ENCODE data around the gene AXDND1. TPM values are rescaled to one million over a fixed set of nuclear protein-coding genes. Genes with fewer than 3 reads are reported as not detected.
A peak's percentile ranks its signal among the peaks of the same experiment; 100 is the strongest.
"Not testable (repeated sequence)": the region's sequence is repeated elsewhere in the genome, so short reads cannot be mapped to it uniquely, and the experiment has no call there.

Gene AXDND1
- total RNA-seq, 4 donors from 2014 or later, result 0.39 TPM; not detected in 3

DNA sequence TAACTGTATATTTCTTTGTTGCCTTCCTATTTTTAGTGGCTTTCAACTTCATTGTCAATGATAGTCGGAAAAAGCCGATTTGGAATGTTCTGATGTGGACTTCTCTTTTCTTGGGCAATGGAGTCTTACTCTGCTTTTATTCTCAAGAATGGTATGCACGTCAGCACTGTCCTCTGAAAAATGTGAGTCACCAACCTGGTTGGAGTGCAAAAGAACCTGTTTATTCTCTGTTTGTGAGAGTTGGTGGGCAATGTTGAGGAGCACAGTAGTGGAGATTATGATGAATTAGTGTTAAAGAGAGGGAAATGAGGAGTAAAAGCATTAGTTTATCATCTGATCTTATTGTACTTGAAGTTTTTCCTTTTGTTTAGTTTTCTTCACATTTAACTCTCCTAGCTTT lies 14.5 kb upstream of the AXDND1 start:
- 94 to 95% methylated on average over 3 of the region's 3 CpGs for WGBS, 2 donors
- TF ChIP-seq, protein P1, sequence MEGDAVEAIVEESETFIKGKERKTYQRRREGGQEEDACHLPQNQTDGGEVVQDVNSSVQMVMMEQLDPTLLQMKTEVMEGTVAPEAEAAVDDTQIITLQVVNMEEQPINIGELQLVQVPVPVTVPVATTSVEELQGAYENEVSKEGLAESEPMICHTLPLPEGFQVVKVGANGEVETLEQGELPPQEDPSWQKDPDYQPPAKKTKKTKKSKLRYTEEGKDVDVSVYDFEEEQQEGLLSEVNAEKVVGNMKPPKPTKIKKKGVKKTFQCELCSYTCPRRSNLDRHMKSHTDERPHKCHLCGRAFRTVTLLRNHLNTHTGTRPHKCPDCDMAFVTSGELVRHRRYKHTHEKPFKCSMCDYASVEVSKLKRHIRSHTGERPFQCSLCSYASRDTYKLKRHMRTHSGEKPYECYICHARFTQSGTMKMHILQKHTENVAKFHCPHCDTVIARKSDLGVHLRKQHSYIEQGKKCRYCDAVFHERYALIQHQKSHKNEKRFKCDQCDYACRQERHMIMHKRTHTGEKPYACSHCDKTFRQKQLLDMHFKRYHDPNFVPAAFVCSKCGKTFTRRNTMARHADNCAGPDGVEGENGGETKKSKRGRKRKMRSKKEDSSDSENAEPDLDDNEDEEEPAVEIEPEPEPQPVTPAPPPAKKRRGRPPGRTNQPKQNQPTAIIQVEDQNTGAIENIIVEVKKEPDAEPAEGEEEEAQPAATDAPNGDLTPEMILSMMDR (IDR thresholded peaks at IDR 0.05), result no peak
- no peak for TF ChIP-seq POLR2A (IDR thresholded peaks at IDR 0.05)
- no peak for DNase-seq (ENCODE audit: low spot score in 2 of 2)
- no peak overlapping the region for H3K4me3 ChIP-seq (ENCODE audit: low read depth, poor library complexity, severe bottlenecking)
- intact Hi-C loops (cut with DNase I; ENCODE audit: low total_unique reads), result no loop called here

DNA sequence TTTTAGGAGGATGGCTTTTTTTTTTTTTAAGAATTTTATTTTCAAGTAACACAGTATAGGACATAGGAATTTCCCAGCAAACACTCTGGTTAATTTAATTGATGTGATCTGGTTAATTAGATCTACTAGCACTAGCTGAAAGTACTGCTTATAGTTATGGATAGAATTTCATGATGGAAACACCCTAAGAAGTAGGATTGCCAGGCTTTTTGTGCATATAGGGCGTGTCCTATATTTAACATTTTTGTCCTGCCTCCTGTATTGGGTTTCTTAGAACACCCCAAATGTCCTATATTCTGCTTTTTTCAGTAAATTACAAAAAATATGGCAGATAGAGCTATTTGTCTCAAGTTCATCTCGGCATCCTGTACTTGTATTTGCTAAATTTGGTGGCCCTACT lies 13.5 kb upstream of the AXDND1 start:
- no peak for DNase-seq (ENCODE audit: low spot score in 2 of 2)
- WGBS, 2 donors, result 97% methylated on average over 2 of the region's 2 CpGs
- H3K4me3 ChIP-seq (ENCODE audit: low read depth, poor library complexity, severe bottlenecking), result no peak overlapping the region
- TF ChIP-seq, protein P1 (IDR thresholded peaks at IDR 0.05), result no peak
- no peak for TF ChIP-seq POLR2A (IDR thresholded peaks at IDR 0.05)
- intact Hi-C loops (cut with DNase I; ENCODE audit: low total_unique reads), result no loop called here

DNA sequence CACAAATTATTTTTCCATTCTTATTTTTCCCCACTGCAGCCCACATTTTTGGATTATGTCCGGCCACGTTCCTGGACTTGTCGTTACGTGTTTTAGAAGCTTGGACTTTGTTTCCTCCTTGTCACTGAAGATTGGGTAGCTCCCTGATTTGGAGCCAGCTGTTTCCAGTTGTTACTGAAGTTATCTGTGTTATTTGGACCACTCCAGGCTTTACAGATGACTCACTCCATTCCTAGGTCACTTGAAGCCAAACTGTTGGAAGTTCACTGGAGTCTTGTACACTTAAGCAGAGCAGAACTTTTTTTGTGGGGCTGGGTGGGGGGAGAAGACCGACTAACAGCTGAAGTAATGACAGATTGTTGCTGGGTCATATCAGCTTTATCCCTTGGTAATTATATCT lies 12.2 kb upstream of the AXDND1 start:
- intact Hi-C loops (cut with DNase I; ENCODE audit: low total_unique reads), result no loop called here
- DNase-seq (ENCODE audit: low spot score in 2 of 2), result no peak
- TF ChIP-seq POLR2A (IDR thresholded peaks at IDR 0.05), result no peak
- TF ChIP-seq, protein P1 (IDR thresholded peaks at IDR 0.05), result no peak

DNA sequence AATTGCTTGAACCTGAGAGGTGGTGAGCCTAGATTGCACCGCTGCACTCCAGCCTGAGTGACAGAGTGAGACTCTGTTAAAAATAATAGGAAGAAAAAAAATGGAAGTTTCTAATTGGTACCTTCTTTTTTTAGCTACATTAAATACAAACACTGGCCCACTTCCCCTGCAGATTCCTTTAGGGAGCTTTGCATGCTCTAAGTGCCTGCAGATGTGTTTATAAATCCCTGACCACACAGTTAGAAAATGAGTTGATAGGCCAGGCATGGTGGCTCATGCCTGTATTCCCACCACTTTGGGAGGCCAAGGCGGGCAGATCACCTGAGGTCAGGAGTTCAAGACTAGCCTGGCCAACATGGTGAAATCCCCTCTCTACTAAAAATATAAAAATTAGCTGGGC lies 4.1 kb upstream of the AXDND1 start:
- intact Hi-C loops (cut with DNase I; ENCODE audit: low total_unique reads), result loop anchor here (10.0 kb wide), 2 partner anchors 77 to 827 kb away; no protein-coding TSS in a partner anchor
- DNase-seq (ENCODE audit: low spot score in 2 of 2); H3K4me3 ChIP-seq (ENCODE audit: low read depth, poor library complexity, severe bottlenecking): not testable (repeated sequence)
- 82 to 92% methylated on average over 2 of the region's 2 CpGs for WGBS, 2 donors

More for the DNA sequence above, 12.2 kb upstream of the AXDND1 start:
- no peak overlapping the region for H3K4me3 ChIP-seq (ENCODE audit: low read depth, poor library complexity, severe bottlenecking)
- WGBS, 2 donors, result 49 to 71% methylated on average over 5 of the region's 5 CpGs

DNA sequence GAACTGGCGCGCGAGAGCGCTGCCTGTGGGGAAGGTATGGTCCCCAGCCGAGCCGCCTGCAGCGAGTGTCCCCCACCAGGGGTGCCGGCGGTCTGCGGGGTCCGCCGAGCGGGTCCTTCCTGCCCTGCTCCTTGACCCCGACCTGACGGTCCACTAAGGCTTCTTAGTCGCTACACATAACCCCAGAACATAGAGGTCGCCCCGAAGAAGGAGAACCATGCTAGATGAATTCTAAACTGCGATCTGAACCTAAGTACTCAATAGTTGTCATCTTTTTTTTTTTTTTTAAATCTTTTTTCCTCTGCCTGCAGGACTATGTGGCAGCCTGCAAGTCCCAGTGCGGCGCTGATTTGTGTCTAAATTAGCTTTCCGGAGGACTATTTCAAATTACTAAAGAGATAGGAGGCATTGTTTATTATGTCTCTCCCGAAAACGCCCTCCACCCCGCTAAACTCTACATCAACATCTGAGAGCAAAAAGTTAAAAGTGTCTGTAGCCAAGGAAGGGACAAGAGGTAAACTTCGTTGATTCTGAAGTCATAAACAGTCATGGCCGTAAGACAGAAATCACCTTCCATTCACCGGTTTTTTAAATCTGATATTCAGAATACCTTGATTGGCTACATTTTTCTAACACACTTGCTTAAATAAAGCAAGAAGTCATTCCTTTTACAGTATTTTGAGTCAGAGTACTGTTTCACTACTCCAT lies 476 bp downstream of the AXDND1 start:
- DNase-seq (ENCODE audit: low spot score in 2 of 2), result no peak
- WGBS, 2 donors, result 2 to 5% methylated on average over 28 of the region's 28 CpGs
- H3K4me3 ChIP-seq (ENCODE audit: low read depth, poor library complexity, severe bottlenecking), result peak overlapping the region; percentile 47
- intact Hi-C loops (cut with DNase I; ENCODE audit: low total_unique reads), result loop anchor here (5.0 to 10.0 kb wide), 3 partner anchors 81 to 831 kb away; no protein-coding TSS in a partner anchor
- TF ChIP-seq POLR2A (IDR thresholded peaks at IDR 0.05), result no peak
- TF ChIP-seq, protein P1 (IDR thresholded peaks at IDR 0.05), result no peak

DNA sequence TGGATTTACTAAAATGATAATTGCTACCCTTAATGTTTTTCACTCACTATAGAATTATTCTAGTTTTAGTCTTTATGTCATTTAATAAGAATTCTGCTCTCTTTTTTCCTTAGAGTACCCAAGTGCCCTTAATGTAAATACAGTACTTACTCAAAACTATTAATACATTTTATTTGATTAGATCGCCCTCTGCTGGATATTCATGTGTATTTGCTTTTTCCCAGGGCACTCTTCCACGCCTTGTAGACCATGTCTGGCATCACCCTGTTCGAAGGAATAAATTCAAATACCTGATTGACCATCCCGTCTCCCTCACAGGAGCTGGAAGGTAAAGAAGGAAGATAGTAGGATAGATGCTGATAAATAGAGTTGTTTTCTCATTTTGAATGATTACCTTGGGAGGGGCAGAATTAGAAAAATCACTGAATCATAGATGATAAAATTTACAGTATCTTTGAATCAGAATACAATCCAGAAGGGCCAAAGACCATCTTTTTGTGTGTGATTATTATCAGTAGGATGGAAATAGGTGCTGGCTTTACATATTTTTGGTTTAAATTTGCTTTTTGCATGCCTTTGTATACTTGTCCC lies 4.1 kb downstream of the AXDND1 start:
- intact Hi-C loops (cut with DNase I; ENCODE audit: low total_unique reads), result loop anchor here (5.0 to 10.0 kb wide), 3 partner anchors 85 to 835 kb away; no protein-coding TSS in a partner anchor
- TF ChIP-seq POLR2A (IDR thresholded peaks at IDR 0.05), result no peak
- TF ChIP-seq, protein P1 (IDR thresholded peaks at IDR 0.05), result no peak
- H3K4me3 ChIP-seq (ENCODE audit: low read depth, poor library complexity, severe bottlenecking), result no peak overlapping the region
- 0 to 1% methylated on average over 4 of the region's 4 CpGs for WGBS, 2 donors
- peak in 1 of 2 donors; percentile 42 for DNase-seq (ENCODE audit: low spot score in 2 of 2)
